Measurements from ENCODE around the gene CPN2.

Gene CPN2

GRCh38 chr3:194327218-194328052 lies 23.7 kb downstream of the CPN2 start:
- no peak for DNase-seq

GRCh38 chr3:194326968-194327217 lies 24.2 kb downstream of the CPN2 start:
- DNase-seq, result no peak

- DNase-seq, result no peak
These were observed 24.7 kb downstream of the CPN2 start for GRCh38 chr3:194326192-194326967.

- DNase-seq, result no peak
These were observed 25.5 kb downstream of the CPN2 start for GRCh38 chr3:194325424-194326153.

GRCh38 chr3:194324823-194325327 lies 26.3 kb downstream of the CPN2 start:
- DNase-seq, result no peak

GRCh38 chr3:194323785-194324735 lies 27.1 kb downstream of the CPN2 start:
- peak; percentile 35 for DNase-seq

GRCh38 chr3:194322678-194323211 lies 28.4 kb downstream of the CPN2 start:
- DNase-seq, result peak; percentile 11

- no peak for DNase-seq
These were observed 29.2 kb downstream of the CPN2 start for GRCh38 chr3:194321693-194322640.

GRCh38 chr3:194320744-194321243 lies 30.3 kb downstream of the CPN2 start:
- DNase-seq, result no peak

GRCh38 chr3:194320100-194320499 lies 31.0 kb downstream of the CPN2 start:
- DNase-seq, result no peak

- no peak for DNase-seq
These were observed 32.5 kb downstream of the CPN2 start for GRCh38 chr3:194318511-194319161.

- DNase-seq, result no peak
These were observed 34.2 kb downstream of the CPN2 start for GRCh38 chr3:194316918-194317317.

- no peak for DNase-seq
These were observed 35.2 kb downstream of the CPN2 start for GRCh38 chr3:194315965-194316361.

GRCh38 chr3:194315088-194315964 lies 35.8 kb downstream of the CPN2 start:
- DNase-seq, result peak; percentile 73

- no peak for DNase-seq
These were observed 36.6 kb downstream of the CPN2 start for GRCh38 chr3:194314388-194315068.

- no peak for DNase-seq
These were observed 37.4 kb downstream of the CPN2 start for GRCh38 chr3:194313560-194314387.

- no peak for DNase-seq
These were observed 38.3 kb downstream of the CPN2 start for GRCh38 chr3:194312743-194313281.
